GM18907 (cell line): ENCODE data around the gene MEOX1.

ENCODE experiments used
- ATAC-seq: cut with Tn5 transposase; IDR thresholded peaks from one replicate; pipeline ENCODE4 v1.9.1; 2021; ENCODE audit warnings: mild to moderate bottlenecking, moderate library complexity; ENCODE audit not compliant: unreplicated experiment

The MEOX1 gene

DNA sequence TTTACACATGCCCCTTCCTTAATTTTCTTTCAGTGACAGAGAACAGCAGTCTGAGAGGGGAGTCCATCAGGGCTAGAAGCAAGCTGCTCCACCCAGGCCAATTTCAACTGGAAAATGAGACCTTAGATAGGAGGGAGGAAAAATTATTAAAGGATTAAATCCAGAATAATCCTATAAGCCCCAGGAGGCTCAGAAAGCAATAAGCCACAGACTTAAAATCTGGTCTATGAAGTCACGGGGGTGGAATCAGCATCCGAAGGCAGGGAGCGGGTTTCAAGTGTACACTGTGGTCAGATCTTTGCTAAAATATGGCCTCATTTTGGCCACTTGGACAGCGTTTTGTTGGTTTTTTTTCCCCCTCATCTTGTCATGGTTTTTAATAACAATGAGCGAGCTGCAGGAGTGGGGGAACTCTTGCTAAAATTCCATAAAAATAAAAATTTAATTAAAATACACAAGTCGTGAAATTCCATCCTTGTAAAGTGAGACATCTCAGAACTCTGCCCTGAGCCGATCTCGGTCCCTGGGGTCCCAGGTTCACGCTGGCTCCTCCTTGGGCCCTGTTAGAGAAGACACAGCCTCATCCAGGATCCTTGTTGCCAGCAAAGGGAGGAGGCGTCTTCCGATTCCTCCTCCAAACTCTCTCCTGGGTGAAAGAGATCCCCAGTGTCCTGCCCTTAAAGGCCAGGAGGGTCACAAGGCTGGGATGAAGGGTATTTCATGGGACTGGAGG, 63.9 kb downstream of the MEOX1 start:
- ATAC-seq: no peak

DNA sequence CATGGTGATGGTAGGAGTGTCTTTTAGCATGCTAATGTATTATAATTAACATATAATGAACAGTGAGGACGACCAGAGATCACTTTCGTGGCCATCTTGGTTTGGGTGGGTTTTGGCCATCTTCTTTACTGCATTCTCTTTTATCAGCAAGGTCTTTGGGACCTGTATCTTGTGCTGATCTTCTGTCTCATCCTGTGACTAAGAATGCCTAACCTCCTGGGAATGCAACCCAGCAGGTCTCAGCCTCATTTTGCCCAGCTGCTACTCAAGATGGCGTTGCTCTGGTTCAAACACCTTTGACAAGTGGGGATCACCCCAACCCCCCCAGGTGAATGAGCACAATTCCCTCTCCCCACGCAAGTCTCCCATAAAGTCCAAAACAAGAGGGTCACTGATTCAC, 66.3 kb downstream of the MEOX1 start:
- no peak for ATAC-seq

DNA sequence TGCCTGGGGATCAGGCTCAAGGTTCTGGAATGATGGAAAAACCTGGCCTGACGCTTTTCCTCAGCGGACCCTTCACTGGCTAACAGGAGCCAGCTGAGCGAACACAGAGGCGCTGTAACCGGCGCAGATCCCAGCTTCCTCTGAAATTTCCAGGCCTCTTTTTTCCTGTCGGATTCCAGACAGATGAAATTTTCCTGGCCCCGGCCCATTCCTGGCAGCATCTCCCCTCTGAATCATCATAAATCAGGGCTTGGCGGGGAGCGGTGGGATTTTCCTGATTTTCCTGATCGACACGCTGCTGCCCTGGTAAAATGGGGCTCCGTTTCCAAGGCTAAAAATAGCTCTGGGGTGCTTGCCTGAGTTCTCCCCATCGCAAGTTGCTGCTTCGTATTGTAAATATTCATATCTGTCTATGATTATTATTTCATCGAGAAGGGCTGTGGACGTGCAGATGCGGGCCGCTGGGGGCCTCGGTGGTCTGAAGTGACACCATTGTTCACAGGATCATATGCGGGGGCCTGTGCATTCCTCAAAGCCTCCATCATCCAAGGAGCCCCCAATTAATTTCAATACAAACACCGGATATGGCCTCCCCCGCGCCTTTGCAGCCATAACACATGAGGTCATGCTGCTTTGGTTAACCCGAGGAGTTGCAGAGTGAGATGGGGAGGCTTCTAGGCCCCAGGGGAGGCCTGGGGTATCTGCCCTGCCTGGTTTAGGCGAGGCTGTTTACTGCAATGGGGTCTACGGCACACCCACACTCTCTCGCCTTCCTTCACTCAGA, 69.8 kb downstream of the MEOX1 start:
- no peak for ATAC-seq

DNA sequence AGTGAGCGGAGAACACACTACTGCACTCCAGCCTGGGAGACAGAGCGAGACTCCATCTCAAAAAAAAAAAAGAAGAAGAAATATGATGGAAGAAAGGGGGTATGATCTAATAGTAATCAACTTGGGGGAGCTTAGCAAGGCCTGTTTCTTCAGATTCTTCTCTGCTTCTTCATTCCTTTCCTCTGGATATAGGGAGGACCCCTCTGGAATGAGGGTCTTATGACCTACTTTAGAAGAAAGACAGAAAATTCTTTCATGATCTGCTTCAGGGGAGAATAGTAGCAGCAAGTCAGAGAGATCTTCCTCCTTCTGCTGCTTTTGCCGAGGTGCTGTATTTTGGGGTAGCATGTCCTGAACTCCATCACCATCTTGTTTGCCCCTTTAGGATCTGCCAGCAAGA, 70.7 kb downstream of the MEOX1 start:
- no peak for ATAC-seq
